ENCODE measurements around the gene PDE9A.
A peak's percentile ranks its signal among the peaks of the same experiment; 100 is the strongest.

PDE9A gene

DNA sequence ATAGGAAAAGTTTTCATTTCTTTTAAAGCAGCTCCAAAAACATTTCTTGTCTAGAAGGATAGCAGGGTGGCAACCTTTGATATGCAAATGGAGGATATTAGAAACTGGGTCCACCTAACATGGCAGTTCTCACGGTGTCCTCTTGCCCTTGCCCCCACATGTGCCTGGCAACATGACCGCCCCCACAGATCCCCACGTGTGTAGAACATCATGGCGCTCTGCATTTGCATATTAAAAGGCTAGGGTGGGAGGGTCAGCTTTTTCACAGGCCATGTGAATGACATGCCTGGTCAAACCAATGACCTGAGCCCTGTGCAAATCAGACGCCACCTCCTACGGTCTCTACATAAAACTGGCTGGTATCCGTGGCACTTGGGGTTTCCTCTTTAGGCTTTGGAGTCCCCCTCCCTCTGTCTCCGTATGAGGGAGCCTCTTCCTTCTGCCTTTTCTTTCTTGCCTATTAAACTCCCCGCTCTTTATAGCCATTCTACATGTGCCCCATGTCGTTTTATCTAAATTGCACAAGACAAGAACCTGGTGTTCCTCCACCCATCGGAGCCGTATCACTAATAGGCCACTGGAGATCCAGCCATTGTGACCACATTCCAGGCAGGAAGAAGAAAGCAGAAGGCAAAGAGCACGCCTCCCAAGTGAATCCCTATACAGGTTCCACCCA lies 154.7 kb downstream of the PDE9A start:
- peak in 3 of 4 experiments; percentile 11 to 20 (median 17) for DNase-seq

DNA sequence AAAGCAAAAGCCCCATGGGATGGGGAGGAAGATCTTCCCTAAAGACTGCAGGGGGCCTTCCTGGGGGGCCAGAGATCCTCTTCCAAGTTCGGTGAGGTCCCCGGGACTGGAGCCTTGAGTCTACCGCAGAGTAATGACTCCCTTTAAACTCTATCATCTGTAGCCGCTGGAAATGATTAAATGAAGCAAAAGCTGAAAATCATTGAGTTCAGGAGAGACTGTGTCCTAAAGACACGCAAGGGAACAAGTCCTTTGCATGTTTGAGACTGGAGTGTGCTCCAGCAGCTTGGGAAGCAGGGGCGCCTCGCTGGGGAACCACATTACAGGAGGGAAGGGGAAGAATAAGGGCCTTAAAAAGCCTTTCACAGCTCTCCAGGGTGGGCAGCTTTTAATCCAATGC lies 155.8 kb downstream of the PDE9A start:
- no peak for DNase-seq

DNA sequence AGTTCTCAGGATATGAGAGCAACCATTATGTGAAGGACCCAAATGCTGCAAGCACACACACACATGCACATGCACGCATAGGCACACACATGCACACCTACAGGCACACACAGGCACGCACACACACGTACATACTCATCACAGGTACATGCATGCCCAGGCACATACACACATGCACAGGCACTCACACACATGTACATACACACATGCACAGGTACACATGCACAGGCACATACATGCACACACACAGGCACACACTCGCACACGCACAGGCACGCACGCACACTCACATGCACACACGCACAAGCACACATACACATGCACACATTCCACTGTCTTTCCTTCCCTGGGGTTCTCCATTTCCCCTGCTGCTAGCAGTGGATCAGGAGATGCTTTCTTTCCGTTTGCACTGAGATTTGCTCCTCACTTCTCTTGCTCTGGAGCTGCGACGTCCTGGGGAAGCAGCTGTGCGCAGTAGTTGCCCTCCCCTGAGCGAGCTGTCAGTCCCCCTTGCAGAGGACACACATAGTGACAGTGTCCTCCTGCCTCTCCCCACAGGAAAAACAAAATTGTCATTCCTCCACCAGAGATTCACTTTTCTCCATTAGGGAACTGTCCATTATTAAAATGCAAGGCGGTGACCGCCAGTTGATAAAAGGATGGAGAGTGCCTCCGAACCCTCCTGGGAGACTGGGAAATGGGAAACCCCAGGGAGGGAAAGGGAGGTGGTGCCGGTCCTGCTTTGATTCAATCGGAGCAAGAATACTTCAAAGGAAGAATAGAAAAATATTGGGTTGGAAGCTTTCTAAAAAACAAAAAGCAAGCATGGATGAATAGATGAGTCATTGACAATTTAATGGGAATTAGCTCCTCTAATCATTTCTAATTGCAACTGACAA lies 156.4 kb downstream of the PDE9A start:
- no peak for DNase-seq

DNA sequence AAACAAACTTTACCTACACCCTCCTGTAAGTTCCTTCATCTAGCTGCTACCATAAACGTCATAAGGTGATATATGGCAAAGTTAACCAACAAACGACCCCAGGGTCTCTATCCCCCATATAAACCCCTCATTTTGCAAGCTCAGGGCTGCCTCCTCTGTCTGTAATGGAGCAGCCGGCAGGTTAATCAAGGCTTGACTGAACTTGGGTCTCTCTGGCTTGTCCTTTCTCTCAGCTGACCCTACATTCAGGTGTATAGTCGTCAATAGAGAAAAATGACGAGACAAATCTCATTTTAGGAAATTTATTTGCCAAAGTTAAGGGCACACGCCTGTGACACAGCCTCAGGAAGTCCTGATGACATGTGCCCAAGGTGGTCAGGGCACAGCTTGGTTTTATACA lies 158.5 kb downstream of the PDE9A start:
- DNase-seq = no peak

DNA sequence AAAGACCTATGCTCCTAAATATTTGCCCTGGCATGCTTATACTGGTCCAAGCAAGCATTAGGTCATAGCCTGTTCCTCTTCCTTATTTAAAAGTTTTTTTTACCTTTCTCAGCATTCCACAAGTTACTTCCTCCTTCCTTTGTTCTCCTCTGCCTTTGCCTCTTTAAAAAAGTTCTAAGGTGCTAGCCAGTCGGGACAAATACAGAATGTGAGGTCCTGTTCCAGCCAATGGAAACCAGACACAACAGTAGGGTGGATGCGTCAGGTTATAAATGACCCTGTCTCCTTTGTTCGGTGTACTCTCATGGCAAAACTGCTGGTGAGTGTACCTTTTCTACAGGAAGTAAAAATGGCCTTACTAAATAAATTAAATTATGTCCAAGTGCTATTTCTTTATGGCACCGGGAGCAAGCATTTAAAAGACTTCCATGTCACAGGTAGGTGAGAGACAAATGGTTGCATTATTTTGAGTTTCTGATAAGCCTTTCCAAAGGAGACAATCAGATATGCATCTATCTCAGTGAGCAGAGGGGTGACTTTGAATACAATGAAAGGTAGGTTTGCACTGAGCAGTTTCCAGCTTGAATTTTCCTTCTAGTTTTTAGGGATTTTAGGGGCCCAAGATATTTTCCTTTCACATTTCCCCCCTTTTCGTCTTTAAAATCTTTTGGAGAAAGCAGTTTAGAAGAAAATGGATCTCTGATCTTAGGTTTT lies 159.3 kb downstream of the PDE9A start:
- peak in 2 of 4 experiments; percentile 49 to 53 for DNase-seq

DNA sequence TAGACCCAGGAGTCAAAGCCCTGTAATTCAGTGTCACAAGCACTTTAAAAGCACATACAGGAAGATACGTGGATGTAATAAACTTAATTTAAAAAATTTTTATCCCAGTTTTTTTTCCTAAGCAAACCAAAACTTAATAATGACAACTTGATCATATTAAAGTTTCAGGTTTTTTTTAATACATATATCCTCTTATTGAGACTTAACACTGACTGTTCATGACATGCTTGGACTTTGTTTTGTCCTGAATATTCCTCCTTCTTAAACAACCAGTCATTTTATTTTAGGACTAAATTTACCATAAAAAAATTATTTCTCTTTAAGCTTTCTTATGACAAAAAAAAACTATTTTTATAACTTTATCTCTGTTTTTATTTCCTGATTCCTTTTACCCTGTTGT lies 161.8 kb downstream of the PDE9A start:
- no peak for DNase-seq

DNA sequence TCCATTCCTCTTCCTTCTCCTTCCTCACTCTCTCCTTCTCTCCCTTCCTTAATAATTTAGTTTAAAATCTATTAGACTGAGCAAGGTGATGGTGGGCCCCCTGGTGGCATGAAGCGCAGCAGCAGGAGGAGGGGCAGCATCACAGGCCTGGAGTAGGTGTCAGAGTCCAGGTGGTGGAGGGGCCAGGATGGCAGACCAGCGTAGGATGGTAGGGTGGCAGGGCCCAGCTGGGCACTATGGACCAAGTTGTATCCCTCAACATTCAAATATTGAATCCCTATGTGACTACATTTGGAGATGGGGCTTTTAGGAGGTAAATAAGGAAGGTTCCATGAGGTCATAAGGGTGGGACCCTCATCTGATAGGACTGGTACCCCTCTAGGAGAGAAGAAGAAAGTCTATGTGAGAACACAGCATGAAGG lies 164.9 kb downstream of the PDE9A start:
- DNase-seq = peak; percentile 54 to 84 (median 66)

DNA sequence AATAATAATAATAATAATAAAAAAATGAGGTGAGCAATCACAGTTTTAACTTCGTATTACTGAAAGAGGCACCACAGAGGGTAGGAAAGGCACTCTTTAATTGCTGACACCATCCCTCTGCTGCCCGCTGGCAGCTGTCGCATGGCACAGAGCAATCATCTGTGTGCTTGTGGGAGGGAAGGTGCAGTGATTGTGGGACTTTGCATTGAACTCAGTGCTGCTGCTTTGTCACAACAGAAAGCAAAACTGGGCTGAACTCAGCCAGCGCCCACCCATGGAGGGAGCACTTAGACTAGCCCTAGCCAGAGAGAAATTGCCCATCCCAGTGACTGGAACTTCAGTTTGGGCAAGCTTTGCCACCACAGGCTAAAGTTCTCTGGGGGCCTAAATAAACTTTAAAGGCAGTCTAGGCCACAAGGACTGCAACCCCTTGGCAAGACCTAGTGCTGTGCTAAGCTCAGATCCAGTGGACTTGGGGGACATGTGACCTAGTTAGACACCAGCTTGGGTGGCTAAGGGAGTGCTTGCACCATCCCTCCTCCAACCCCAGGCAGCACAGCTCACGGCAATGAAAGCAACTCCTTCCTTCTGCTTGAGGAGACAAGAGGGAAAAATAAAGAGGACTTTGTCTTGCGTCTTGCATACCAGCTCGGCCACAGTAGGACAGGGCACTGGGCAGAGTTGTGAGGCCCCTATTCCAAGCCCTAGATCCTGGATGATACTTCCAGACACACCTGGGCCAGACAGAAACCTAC lies 166.6 kb downstream of the PDE9A start:
- DNase-seq = no peak

DNA sequence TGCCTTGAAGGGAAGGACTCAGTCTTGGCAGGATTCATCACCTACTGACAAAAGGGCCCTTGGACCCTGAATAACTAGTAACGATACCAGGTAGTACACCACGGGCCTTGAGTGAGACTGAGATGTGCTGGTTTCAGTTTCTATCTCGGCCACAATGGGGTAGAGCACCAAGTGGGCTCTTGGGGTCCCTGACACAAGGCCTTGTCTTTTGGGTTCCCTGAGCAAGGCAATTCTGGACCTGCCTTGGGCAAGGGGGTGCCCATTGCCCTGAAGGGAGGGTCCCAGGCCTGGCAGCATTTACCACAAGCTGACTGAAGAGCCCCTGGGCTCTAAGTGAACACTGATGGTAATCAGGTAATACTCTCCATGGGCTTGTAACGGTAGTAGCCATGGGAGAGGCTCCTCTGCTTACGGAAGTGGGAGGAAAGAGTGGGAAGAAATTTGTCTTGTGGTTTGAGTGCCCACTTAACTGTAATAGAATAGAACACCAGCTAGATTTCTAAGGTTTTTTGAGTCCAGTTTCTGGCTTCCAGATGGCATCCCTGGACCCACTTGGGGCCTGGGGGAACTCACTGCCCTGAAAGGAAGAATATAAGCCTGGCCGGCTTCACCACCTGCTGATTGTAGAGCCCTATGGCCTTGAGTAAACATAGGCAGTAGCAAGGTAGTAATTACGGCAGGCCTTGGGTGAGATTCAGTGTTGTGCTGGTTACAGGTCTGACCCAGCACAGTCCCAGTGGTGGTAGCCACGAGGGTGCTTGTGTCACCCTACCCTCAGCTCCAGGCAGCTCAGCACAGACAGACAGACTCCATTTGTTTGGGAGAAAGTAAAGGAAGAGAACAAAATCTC lies 167.4 kb downstream of the PDE9A start:
- no peak for DNase-seq

All from suppressor macrophage (primary cell).